Ovary (tissue), 3 donors: ENCODE results near the gene RHBDF1.

ENCODE experiments used
- CTCF ChIP-seq, 3 donors: fragments of 450-650 bp in 2 of 3; fragments of 200-600 bp in 1 of 3; IDR thresholded peaks; one replicate each; pipeline versions ENCODE4 v1.5.1 to v1.8.0; 2016 to 2022; ENCODE audit warnings: antibody characterized with exemption in 3 of 3, mild to moderate bottlenecking in 1 of 3
- EP300 ChIP-seq: sonication (generic); formaldehyde crosslinking; IDR thresholded peaks from one replicate; pipeline ENCODE4 v1.6.1; 2017; ENCODE audit warnings: antibody characterized with exemption
- POLR2A ChIP-seq: fragments of 450-650 bp; IDR thresholded peaks from one replicate; pipeline ENCODE4 v1.6.1; 2017; ENCODE audit warnings: antibody characterized with exemption, mild to moderate bottlenecking, moderate library complexity
- donor health status: DM: no; HTN: no; CAD: no.

- TF ChIP-seq POLR2A (no peak), CTCF (IDR thresholded peaks at IDR 0.05) (no peak), EP300 (no peak)
Measured at GRCh38 chr16:45454-45853, 27.0 kb downstream of the RHBDF1 start.
